Measurements from ENCODE around the gene HOMER1.

The HOMER1 gene, protein sequence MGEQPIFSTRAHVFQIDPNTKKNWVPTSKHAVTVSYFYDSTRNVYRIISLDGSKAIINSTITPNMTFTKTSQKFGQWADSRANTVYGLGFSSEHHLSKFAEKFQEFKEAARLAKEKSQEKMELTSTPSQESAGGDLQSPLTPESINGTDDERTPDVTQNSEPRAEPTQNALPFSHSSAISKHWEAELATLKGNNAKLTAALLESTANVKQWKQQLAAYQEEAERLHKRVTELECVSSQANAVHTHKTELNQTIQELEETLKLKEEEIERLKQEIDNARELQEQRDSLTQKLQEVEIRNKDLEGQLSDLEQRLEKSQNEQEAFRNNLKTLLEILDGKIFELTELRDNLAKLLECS

DNA sequence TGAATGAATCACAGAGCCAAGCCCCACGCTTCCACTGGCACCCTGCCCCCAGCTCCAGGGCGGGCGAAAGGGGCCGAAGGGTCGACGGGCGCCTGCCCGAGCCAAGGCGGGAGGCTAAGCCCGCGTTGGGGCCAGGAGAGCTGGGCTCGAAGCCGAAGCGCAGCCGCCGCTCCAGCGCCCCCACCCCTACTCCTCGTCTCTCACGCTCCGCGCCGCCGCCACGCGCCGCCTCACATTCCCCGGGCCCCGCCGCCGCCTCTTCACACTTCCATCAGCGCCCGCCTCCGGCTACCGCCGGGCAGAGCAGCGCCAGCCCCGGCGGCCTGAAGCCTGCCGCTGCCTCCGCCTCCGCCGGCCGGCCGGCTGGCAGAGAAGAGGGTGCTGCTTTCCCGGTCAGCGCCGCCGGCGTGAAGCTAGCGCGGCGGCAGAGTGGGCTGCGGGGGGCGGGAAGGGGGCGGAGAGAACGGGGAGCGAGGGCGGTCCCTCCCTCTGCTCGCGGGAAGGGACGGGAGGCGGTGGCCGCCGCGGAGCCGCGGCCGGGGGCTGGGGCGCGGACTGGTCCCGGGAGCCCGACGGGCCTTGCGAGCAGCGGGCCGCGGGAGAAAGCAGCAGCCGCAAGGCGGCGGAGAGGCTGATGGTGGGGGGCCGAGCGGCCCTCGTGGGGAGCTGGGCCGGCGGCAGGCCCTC, at the start of gene HOMER1:
Gene HOMER1 (minus strand): TSS at position 431 of the 687 bp plus-strand sequence. CDS start 1,360 bp downstream, outside the sequence.
- peak; percentile 94 for DNase-seq (ENCODE audit: low spot score)

DNA sequence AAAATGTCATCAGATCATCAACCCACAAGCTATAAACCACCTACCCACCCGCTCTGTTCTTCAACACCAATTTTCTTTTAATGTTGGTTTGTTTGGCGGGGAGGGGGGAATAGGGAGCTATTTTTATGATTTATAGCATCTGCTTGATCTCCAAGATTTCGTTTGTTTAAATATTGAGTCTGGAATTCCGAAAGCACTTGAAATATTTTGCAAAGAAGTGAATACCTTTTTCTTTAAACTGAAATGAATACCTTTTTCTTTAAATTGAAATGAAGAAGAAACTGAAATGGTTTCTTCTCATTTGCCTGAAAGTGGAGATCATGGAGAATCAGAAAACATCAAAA, 49.3 kb upstream of the HOMER1 start:
- no peak for DNase-seq (ENCODE audit: low spot score)

DNA sequence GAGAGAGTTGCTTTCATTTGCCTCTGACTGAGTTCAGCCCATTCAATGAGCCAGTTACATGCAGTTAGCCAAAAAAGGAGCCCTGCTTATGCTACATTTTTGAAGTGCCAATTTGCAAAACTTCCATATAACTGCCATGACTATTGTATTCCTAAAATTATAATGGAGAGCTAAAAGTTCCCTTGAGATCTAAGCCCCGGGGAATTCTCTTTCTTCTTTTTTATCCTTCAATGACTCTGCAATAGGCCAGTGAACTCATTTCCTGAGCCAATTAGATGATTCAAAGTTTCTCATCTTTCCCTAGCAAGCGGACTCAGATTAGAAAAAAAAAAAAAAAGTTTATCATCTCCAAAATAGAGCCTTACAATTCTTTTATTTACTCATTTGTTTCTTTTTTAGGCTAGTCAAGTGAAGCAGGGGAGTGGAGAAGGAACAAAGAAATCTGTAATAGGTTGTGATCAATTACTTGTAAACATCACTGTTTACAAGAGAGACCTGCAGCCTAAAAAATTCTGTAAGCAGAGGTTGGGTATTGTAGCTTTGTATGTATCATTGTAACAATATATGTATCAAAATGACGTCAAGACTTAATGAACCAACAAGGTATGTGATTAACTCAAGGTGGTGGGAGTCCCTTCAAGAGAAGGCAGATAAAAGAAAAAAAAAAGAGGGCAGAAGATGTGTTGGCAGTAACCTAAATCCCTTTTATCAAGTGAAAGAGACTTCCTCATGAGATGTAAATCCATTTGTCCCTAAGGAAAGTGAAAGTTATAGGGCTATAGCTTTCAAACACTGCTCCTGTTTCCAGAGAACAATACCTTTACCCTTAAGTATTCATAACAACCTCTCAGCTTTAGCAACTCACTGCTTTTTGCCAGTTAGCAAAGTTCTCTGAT, 48.7 kb upstream of the HOMER1 start:
- peak; percentile 39 for DNase-seq (ENCODE audit: low spot score)

DNA sequence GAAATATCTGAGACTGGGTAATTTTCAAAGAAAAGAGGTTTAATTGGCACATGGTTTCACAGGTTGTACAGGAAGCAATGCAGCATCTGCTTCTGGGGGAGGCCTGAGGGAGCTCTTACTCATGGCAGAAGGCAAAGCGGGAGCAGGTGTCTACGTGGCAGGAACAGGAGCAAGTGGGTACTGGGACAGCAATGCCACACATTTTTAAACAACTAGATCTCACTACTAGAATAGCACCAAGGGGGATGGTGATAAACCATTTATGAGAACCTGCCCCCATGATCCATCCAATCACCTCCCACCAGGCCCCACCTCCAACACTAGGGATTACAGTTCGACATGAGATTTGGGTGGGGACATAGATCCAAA, 47.6 kb upstream of the HOMER1 start:
- no peak for DNase-seq (ENCODE audit: low spot score)

DNA sequence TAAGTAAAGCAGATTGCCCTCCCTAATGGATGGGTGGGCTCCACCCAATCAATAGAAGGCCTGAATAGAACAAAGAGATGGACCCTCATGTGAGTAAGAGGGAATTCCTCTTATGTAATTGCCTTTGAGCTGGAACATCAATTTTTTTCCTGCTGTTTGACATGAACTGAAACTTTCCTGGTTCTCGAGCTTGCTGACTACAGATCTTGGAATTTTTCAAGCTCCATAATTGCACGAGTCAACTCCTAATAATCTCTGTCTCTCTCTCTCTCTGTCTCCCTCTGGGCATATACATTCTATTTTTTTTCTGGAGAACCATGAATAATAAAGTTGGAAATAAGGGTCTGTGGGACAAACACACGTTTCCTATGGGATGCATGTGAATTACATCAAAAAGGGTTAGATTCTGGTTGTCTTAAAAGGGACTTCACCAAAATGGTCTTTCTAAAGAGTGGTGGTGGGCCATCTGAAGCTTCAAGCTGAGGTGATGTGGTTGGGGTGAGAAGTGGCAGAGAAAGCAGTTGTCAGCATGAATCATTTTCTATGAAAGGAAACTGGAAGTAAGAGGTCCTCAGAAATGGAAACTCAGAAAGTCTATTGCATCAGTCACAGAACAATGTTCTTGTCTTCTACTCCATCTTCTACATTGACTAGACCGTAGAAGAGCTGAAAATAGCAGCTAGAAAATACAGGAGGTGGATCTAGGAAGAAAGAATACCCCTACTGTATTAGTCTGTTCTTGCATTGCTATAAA, 47.0 kb upstream of the HOMER1 start:
- DNase-seq (ENCODE audit: low spot score): peak; percentile 25

DNA sequence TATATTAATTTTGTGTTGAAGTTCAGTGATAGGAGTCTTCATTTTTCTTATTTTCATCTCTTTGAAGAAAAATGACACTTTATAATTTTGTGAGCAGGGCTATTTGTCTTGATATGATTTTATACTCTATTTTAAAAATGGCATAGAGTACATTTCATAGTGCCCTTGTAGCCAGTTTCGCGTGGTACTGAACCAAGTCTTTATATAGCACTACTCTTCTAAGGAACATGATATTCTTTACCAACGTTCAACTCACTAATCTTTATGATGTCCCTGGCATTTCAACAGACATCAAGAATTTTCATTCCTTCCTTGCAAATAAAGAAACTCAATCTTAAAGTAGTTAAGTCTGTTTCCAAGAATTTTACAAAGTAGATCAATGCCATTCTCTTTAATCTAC, 41.5 kb upstream of the HOMER1 start:
- DNase-seq (ENCODE audit: low spot score): no peak

DNA sequence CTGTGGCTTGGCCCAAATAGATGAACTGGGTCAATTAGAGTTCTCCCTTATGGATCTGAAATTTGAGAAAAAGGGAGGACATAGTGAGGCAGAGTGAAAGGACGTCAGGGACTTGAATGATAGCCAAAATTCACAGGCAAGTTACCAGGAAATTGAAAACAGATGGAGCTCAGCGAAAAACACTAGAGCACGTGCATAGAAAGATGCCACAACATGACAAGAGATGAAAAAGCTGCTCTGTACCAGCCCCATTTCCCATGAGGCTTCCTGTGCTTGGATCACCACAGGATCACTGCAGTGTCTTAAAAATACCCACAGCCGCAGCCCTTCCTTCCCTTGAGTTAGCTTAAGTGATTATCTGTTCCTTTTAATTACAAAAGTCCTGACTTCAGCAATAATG, 39.0 kb upstream of the HOMER1 start:
- peak; percentile 32 for DNase-seq (ENCODE audit: low spot score)

DNA sequence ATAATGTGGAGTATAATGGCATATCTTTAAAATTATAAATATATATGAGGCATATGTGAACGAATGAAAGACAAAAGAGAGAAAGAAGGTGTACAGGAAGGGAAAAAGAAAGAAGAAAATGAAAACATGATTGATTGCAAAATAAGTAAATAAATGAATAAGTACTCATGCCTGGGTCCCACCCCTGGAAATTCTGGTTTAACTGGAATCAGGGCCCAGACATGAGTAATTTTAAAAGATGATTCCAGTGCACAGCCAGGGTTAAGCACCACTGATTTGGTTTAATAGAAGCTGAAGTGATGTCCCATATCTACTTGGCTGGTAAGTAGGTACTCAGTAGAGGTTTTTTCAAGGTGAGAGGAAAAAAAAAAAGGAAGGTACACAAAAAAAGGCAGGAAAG, 34.0 kb upstream of the HOMER1 start:
- DNase-seq (ENCODE audit: low spot score): no peak

DNA sequence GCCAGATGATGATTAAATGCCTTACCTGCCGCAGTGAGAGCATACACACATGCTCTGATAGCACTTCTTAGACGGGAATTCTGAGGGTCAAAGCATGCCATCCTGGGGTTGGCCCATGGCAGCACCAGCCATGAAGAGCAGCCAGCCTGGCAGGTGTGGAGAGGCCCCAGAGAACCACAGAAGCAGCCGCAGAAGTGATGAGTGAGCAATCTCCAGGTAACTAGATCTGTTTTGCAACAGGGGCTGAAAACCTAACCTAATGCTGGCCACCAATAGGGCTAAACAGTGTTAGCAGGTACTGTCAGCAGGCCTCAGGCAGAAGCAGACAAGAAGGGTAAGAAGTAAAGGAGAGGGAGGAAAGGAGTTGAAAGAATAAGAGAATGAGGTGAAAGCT, 33.5 kb upstream of the HOMER1 start:
- no peak for DNase-seq (ENCODE audit: low spot score)

DNA sequence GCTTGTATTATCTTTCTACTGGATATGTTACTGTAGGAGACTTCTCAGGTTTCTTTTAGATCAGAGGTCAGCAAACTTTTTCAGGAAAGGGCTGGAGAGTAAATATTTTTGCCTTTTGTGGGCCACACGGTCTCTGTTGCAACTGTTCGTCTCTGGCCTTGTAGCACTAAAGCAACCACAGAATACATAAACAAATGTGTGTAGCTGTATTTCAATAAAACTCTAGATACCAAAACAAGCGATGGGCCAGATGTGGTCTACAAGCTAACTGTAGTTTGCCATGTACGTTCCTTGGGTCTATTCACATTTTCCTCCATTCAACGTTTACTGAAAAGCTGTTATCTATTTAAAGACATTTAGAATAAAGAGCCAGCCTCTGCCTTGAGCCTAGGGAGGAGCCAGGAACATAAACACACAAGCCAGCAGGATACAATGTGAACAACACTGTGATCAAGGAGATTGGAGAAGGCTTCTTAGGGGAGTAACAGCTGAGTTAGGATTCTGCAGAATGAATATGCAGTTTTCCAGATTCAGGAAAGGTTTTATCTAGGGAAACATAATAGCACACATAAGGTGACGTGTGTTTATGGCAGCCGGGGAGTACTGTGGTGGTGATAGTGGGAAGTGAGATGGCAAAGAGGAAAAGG, 33.0 kb upstream of the HOMER1 start:
- peak; percentile 27 for DNase-seq (ENCODE audit: low spot score)

DNA sequence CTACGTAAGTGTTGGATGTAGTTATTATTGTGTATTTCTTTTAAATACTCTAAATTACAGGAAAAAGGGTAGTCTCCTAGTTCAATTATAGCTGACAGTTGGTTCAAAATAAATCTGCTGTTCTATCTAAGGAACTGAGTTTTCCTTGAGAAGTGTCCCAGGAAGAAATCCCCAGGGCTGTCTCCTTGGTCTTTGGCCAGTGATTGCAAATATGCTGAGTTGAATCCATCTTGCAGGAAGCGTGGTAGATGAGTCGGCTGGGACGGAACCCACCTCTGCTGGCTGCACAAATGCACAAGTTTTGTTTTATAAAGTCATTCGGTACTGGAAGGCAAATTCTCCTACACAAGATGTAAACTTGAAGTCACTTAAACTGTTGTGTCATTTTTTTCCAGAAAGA, 30.2 kb upstream of the HOMER1 start:
- DNase-seq (ENCODE audit: low spot score): no peak

DNA sequence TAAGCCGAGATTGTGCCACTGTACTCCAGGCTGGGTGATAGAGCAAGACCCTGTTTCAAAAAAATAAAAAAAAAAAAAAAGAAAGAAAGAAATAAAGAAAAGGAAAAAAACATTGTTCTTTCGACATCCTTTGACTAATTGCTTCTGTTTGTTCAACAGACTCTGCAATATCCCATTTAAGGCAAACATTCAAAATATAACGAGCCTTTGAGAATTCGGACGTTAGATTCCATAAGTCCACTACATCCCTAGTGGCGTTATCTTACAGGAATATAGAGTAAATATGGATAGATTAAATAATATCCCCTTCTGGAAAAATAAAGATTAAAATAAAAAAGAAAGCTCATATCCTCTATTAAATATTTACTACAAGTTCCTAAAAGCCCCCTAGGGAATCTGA, 27.0 kb upstream of the HOMER1 start:
- no peak for DNase-seq (ENCODE audit: low spot score)

DNA sequence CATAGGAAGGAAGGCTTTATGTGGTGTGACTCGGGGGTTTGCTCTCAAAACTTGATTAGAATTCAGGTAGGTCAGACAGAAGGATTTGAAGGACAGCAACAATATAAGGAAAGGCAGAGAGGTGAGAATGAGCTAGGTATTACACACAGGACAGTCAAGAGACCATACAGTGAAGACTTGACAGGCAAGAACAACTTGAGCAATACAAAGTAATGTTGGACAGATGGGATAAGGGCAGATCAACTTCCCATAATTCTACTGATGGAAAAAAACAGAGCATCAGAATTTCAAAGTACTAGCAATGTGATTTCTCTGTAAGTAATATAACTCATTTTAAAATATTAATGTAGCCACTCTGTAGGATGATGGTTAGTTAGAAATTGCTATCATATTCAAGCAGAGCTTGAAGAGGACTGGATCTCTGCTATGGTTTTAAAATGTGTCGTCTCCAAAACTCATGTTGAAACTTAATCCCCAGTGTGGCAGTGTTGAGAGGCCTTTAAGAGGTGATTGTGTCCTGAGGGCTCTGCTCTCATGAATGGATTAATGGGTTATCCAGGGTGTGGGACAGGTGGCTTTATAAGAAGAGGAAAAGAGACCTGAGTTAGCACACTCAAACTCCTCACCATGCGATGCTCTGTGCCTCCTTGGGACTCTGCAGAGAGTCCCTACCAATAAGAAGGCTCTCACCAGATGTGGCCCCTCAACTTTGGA, 22.4 kb upstream of the HOMER1 start:
- no peak for DNase-seq (ENCODE audit: low spot score)

DNA sequence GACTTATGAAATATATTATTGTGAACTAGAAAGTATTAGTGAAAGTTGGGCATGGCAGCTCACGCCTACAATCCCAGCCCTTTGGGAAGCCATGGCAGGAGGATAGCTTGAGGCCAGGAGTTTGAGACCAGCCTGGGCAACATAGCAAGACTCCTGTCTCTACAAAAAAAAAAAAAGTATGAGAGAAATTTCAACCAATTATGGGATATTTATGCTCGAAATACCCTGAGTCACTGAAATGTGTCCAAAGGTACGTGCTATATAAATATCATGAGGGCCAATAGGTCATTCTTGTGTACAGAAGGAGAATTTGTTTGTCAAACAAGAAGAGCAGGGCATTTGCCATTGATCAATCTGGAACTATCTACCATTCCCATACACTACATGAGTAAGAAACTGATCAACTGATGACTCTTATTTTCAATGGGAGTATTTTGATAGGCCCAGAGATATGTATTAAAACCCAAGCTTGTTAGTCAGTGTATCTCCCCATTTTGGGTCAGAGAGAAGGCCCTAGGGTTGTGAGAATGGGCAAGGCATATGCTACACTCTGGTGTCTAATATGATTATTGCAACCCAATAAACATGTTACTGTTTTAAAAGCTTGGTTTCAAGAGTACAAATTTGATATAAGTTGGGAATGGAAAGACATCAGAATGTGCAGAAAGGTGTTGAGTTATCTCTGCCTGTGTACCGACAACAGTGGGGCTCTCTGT, 21.7 kb upstream of the HOMER1 start:
- DNase-seq (ENCODE audit: low spot score): no peak

DNA sequence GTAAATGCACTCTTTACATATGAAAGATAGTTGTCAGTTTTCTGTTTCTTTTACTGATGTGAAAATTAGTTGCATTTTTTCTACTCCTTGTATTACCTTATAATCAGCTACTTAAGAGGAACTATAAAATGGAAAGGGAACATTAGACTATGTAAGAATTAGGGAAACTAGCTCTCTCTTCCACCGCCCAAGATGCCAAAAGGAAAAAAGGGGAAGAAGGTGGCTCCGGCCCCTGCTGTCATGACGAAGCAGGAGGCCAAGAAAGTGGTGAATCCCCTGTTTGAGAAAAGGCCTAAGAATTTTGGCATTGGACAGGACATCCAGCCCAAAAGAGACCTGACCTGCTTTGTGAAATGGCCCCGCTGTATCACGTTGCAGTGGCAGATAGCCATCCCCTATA, 15.2 kb upstream of the HOMER1 start:
- no peak for DNase-seq (ENCODE audit: low spot score)

DNA sequence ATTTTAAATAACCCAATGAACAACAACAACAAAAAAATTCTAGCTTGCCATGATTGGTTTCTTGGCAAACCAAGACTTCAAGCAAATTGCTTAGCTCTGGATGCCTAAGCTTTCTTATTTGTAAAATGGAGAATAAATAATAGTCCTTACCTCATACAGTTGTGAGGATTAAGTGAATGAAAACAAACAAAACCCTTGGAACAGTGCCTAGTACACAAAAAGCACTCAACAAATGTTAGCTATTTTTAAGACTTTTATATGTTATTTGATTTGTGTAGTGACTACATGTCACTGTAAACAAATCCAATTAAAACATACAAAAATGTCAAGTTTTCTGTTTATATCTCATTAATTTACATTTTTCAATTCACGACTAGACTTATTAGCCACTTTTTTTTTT, 13.5 kb upstream of the HOMER1 start:
- DNase-seq (ENCODE audit: low spot score): no peak

DNA sequence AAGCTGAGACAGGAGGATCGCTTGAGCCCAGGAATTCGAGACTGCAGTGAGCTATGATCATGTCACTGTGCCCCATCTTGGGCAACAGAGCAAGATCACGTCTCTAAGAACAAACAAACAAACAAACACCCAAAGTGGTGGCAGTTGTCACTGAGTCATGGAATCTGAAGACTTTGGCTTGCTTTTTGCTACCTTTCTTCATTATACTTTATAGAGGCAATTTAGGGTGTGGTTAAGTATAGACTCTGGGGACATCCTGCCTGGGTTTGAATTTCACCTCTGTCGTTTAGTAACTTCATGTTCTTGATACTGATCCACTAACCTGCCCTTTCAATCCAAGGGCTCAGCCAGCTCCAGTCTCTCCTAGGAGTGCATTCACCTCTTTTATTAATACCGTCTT, 13.0 kb upstream of the HOMER1 start:
- DNase-seq (ENCODE audit: low spot score): no peak

DNA sequence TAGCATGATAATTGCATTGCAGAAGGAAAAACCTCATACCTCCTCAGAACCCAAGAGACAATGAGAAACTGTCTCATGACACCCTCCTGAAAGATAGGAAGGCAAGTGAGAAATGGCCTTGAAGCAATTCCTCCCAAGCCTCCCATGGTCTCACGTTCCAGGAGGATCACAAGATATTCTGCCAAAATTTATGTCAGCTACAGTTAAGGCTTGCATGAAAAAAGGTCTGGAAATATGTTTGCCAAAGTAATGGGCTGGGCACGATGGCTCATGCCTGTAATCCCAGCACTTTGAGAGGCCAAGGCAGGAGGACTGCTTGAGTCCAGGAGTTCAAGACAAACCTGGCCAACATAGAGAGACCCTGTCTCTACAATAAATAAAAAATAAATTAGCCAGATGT, 12.6 kb upstream of the HOMER1 start:
- no peak for DNase-seq (ENCODE audit: low spot score)

DNA sequence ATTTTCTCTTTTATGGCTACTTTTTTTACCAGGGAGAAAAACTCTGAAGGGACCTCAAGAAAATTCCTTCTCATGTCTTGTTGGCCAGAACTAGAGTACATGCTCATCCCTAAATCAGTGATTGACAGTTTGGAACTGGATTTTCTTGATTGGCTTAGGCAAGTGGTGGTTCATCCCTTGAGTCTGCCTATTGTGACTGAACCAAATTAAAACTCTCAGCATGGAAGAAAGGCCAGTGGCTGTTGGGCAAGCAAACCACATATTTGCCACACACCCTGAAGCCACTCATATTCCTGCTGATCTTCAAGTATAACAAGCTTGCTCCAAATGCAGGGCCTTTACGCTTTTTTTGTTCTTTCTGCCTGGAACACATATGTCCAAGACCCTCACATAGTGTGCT, 7.2 kb upstream of the HOMER1 start:
- no peak for DNase-seq (ENCODE audit: low spot score)

DNA sequence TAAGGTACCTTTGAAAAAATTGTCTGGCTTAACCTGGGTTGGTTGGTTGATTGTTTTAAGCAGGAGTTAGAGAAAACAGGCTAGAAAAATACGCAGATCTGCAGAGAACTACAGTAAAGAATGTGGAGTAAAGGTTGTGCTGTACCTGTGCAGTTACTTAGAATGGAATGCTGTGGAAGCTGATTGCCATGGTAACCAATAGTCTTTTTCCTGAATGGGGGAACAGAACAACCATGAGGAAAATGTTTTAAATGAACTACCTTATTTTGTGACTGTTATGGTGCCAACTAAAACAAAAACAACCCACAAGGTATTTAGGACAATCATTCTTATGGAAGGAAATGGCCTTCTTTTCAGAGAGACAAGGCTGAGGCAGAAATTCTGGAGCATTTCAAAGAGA, 4.8 kb upstream of the HOMER1 start:
- DNase-seq (ENCODE audit: low spot score): no peak
